H1 (cell line): ENCODE data around the gene SCAMP3. TPM values are rescaled to one million over a fixed set of nuclear protein-coding genes. Genes with fewer than 3 reads are reported as not detected.

Experiments used
- BCL11A ChIP-seq, 2 experiments: IDR thresholded peaks; one replicate each; pipeline ENCODE4 v1.6.1; 2011; ENCODE audit warnings: low read depth in 2 of 2, low read length in 2 of 2, mild to moderate bottlenecking in 2 of 2
- BRCA1 ChIP-seq: IDR thresholded peaks from 2 replicates; pipeline ENCODE4 v1.6.1; 2012; ENCODE audit warnings: low read depth, low read length, improper control_type of control experiment
- HDAC2 ChIP-seq, 2 experiments: fragments of 300-600 bp in 1 of 2; sonication (generic) in 1 of 2; IDR thresholded peaks; 2 replicates each; pipeline ENCODE4 v1.6.1; 2011 to 2012; ENCODE audit warnings: low read depth in 2 of 2, low read length in 2 of 2, mild to moderate bottlenecking in 2 of 2, moderate library complexity in 2 of 2, borderline replicate concordance in 1 of 2, inconsistent platforms in 1 of 2
- KDM4A ChIP-seq: IDR thresholded peaks from one replicate; pipeline ENCODE4 v1.7.1; 2012; ENCODE audit warnings: low read depth, mild to moderate bottlenecking, moderate library complexity, low read length, inconsistent platforms; ENCODE audit not compliant: severe bottlenecking
- NANOG ChIP-seq: IDR thresholded peaks from 2 replicates; pipeline ENCODE4 v1.6.1; 2011; ENCODE audit warnings: low read length, low read depth, mild to moderate bottlenecking, inconsistent platforms; ENCODE audit not compliant: insufficient read depth, poor library complexity, severe bottlenecking
- PHF8 ChIP-seq: fragments of 200-600 bp; sonication (generic); conservative IDR thresholded peaks from 2 replicates; pipeline ENCODE4 v1.7.1; 2012; ENCODE audit warnings: low read depth, mild to moderate bottlenecking, inconsistent platforms, low read length, moderate library complexity
- POU5F1 ChIP-seq: IDR thresholded peaks from 2 replicates; pipeline ENCODE4 v1.6.1; 2011; ENCODE audit warnings: low read depth, mild to moderate bottlenecking, low read length, moderate library complexity
- TBP ChIP-seq: IDR thresholded peaks from 2 replicates; pipeline ENCODE4 v1.6.1; 2011; ENCODE audit warnings: low read depth, low read length, improper control_type of control experiment
- TCF12 ChIP-seq: IDR thresholded peaks from 2 replicates; pipeline ENCODE4 v1.6.1; 2011; ENCODE audit warnings: low read depth, mild to moderate bottlenecking, low read length
- polyA plus RNA-seq, 7 experiments: library from polyadenylated mRNA; depleted of rRNA in 3 of 7; stranded (reverse) in 5 of 7; unstranded in 2 of 7; fragments of >200 nt in 5 of 7; fragments of 200-250 nt in 2 of 7; gene quantifications; 1 replicate in 5 of 7; 2 replicates in 1 of 7; 4 replicates in 1 of 7; pipeline versions ENCODE4 v1.2.1 to v1.2.3, GENCODE V29; 2011 to 2013; ENCODE audit warnings: missing spikeins in 2 of 7, mixed read lengths in 2 of 7
- total RNA-seq: library from RNA; stranded (reverse); fragmentation: NEBNext Ultra II Directional; extraction: Animal tissue kit (Norgen Biotek cat#: 25700); gene quantifications from 2 replicates; pipeline ENCODE4 v1.2.1, GENCODE V29; 2021

Gene SCAMP3
- total and polyA plus RNA-seq, 2 of the 8 experiments (the other 6 are each of a cell fraction or from before 2014, with no cell fraction given) = 48.9 to 143 TPM

- peak; percentile 51; the same call in 1 of the 2 replicates for TF ChIP-seq PHF8
- TF ChIP-seq BCL11A (IDR thresholded peaks at IDR 0.05; ENCODE audit: low read depth in 2 of 2, low read length in 2 of 2) = no peak
- peak in 1 of 2 experiments; percentile 95; a peak in 2 of 4 replicates for TF ChIP-seq HDAC2 (IDR thresholded peaks at IDR 0.05; ENCODE audit: borderline replicate concordance in 1 of 2, low read depth in 2 of 2, low read length in 2 of 2)
- no peak for TF ChIP-seq POU5F1
- peak; percentile 73 for TF ChIP-seq BRCA1
- no peak for TF ChIP-seq NANOG
- peak; percentile 48 for TF ChIP-seq KDM4A
- peak; percentile 76 for TF ChIP-seq TBP
- no peak for TF ChIP-seq TCF12
These were observed at the start of gene SCAMP3 (continued) for GRCh38 chr1:155261852-155262673.
